H9 (cell line): ENCODE measurements around the gene RPL15. TPM values are rescaled to one million over a fixed set of nuclear protein-coding genes. Genes with fewer than 3 reads are reported as not detected.

Source experiments
- DNase-seq: peaks from one replicate; pipeline ENCODE4 v3.0.0-alpha.2; 2017
- H2AFZ ChIP-seq: one replicate; pipeline ENCODE4 v1.6.1; 2013; ENCODE audit warnings: mild to moderate bottlenecking, low read length, control low read depth, moderate library complexity
- H2AK5ac ChIP-seq: 2 replicates; pipeline ENCODE4 v1.6.1; 2013; ENCODE audit warnings: low read length, control low read depth, mixed read lengths; ENCODE audit not compliant: insufficient read length
- H2BK120ac ChIP-seq: one replicate; pipeline ENCODE4 v1.6.1; 2013; ENCODE audit warnings: low read depth, mild to moderate bottlenecking, low read length, control low read depth, inconsistent platforms; ENCODE audit not compliant: poor library complexity, severe bottlenecking
- H2BK12ac ChIP-seq: 2 replicates; pipeline ENCODE4 v1.6.1; 2013; ENCODE audit warnings: low read length, control low read depth, mixed read lengths, low read depth; ENCODE audit not compliant: insufficient read length
- H2BK15ac ChIP-seq: 2 replicates; pipeline ENCODE4 v1.6.1; 2013; ENCODE audit warnings: low read depth, low read length, control low read depth
- H2BK20ac ChIP-seq: one replicate; pipeline ENCODE4 v1.6.1; 2013; ENCODE audit warnings: low read depth, mild to moderate bottlenecking, low read length, control low read depth, inconsistent platforms; ENCODE audit not compliant: poor library complexity, severe bottlenecking
- H2BK5ac ChIP-seq: 2 replicates; pipeline ENCODE4 v1.6.1; 2013; ENCODE audit warnings: low read length, control low read depth, mixed read lengths; ENCODE audit not compliant: insufficient read length
- H3K14ac ChIP-seq: 2 replicates; pipeline ENCODE4 v1.6.1; 2013; ENCODE audit warnings: low read length, control low read depth; ENCODE audit not compliant: insufficient read depth
- H3K18ac ChIP-seq: 2 replicates; pipeline ENCODE4 v1.6.1; 2013; ENCODE audit warnings: low read depth, mild to moderate bottlenecking, mixed read lengths, low read length, control low read depth; ENCODE audit not compliant: insufficient read length
- H3K23ac ChIP-seq: 2 replicates; pipeline ENCODE4 v1.6.1; 2013; ENCODE audit warnings: low read length, control low read depth, mixed read lengths, low read depth; ENCODE audit not compliant: insufficient read length
- H3K23me2 ChIP-seq: 2 replicates; pipeline ENCODE4 v1.6.1; 2013; ENCODE audit warnings: low read depth, mild to moderate bottlenecking, mixed read lengths, low read length, control low read depth; ENCODE audit not compliant: insufficient read length, poor library complexity, severe bottlenecking
- H3K27ac ChIP-seq: 2 replicates; pipeline ENCODE4 v1.5.1; 2013; ENCODE audit warnings: low read length, control low read depth, mixed read lengths, low read depth; ENCODE audit not compliant: insufficient read length
- H3K27me3 ChIP-seq: 2 replicates; pipeline ENCODE4 v1.6.1; 2013; ENCODE audit warnings: low read length, control low read depth, inconsistent platforms; ENCODE audit not compliant: insufficient read depth
- H3K4ac ChIP-seq: 2 replicates; pipeline ENCODE4 v1.6.1; 2013; ENCODE audit warnings: low read depth, mild to moderate bottlenecking, control low read depth, inconsistent platforms, low read length, moderate library complexity
- H3K4me1 ChIP-seq: 2 replicates; pipeline ENCODE4 v1.6.1; 2013; ENCODE audit warnings: low read length, control low read depth, inconsistent platforms; ENCODE audit not compliant: insufficient read depth
- H3K4me2 ChIP-seq: 2 replicates; pipeline ENCODE4 v1.6.1; 2013; ENCODE audit warnings: low read length, control low read depth, mixed read lengths; ENCODE audit not compliant: insufficient read length, insufficient read depth
- H3K56ac ChIP-seq: 2 replicates; pipeline ENCODE4 v1.6.1; 2013; ENCODE audit warnings: low read depth, mild to moderate bottlenecking, mixed read lengths, low read length, control low read depth; ENCODE audit not compliant: insufficient read length
- H3K79me1 ChIP-seq: 2 replicates; pipeline ENCODE4 v1.6.1; 2013; ENCODE audit warnings: low read depth, mild to moderate bottlenecking, moderate library complexity, low read length, control low read depth, inconsistent platforms; ENCODE audit not compliant: insufficient read depth, poor library complexity, severe bottlenecking
- H3K79me2 ChIP-seq: 2 replicates; pipeline ENCODE4 v1.6.1; 2013; ENCODE audit warnings: low read length, control low read depth, inconsistent platforms; ENCODE audit not compliant: insufficient read depth
- H3K9ac ChIP-seq: 2 replicates; pipeline ENCODE4 v1.6.1; 2013; ENCODE audit warnings: low read length, control low read depth, mixed read lengths; ENCODE audit not compliant: insufficient read length; ENCODE audit errors: extremely low read depth
- H3K9me3 ChIP-seq: one replicate; pipeline ENCODE4 v1.6.1; 2013; ENCODE audit warnings: low read depth, low read length, inconsistent platforms; ENCODE audit not compliant: control insufficient read depth
- H3T11ph ChIP-seq: one replicate; pipeline ENCODE4 v1.6.1; 2013; ENCODE audit warnings: mild to moderate bottlenecking, low read length, control low read depth, inconsistent platforms
- H4K20me1 ChIP-seq: one replicate; pipeline ENCODE4 v1.6.1; 2013; ENCODE audit not compliant: control insufficient read depth, insufficient read length, insufficient read depth
- H4K5ac ChIP-seq: 2 replicates; pipeline ENCODE4 v1.6.1; 2013; ENCODE audit warnings: low read depth, mild to moderate bottlenecking, mixed read lengths, low read length, control low read depth; ENCODE audit not compliant: insufficient read length
- H4K8ac ChIP-seq: replicated peaks from 2 replicates; pipeline ENCODE4 v1.6.1; 2013; ENCODE audit warnings: low read length, control low read depth, mixed read lengths, low read depth; ENCODE audit not compliant: insufficient read length
- H4K91ac ChIP-seq: 2 replicates; pipeline ENCODE4 v1.6.1; 2013; ENCODE audit warnings: low read depth, mild to moderate bottlenecking, moderate library complexity, mixed read lengths, low read length, control low read depth; ENCODE audit not compliant: insufficient read length
- H3K27ac Mint-ChIP-seq, 3 experiments: 2 replicates in 2 of 3; 3 replicates in 1 of 3; pipeline ENCODE4 v1.8.0; 2020 to 2021; ENCODE audit warnings: mixed read lengths in 3 of 3, mild to moderate bottlenecking in 1 of 3, moderate library complexity in 1 of 3
- H3K27me3 Mint-ChIP-seq: 2 replicates; pipeline ENCODE4 v1.8.0; 2021; ENCODE audit warnings: low read depth, mild to moderate bottlenecking, moderate library complexity, mixed read lengths
- H3K36me3 Mint-ChIP-seq, 3 experiments: 2 replicates in 2 of 3; 3 replicates in 1 of 3; pipeline ENCODE4 v1.8.0; 2020 to 2021; ENCODE audit warnings: low read depth in 3 of 3, mixed read lengths in 3 of 3; ENCODE audit not compliant: insufficient read depth in 1 of 3
- H3K4me1 Mint-ChIP-seq, 2 experiments: 2 replicates each; pipeline ENCODE4 v1.8.0; 2020; ENCODE audit warnings: mixed read lengths in 2 of 2
- H3K4me3 Mint-ChIP-seq, 2 experiments: 2 replicates in 1 of 2; 3 replicates in 1 of 2; pipeline ENCODE4 v1.8.0; 2020 to 2021; ENCODE audit warnings: mild to moderate bottlenecking in 2 of 2, mixed read lengths in 2 of 2, moderate library complexity in 1 of 2
- H3K9me3 Mint-ChIP-seq, 2 experiments: 2 replicates in 1 of 2; 3 replicates in 1 of 2; pipeline ENCODE4 v1.8.0; 2020; ENCODE audit warnings: mild to moderate bottlenecking in 2 of 2, mixed read lengths in 2 of 2, moderate library complexity in 1 of 2
- CTCF ChIP-seq: fragments of 200-600 bp; sonication (generic); conservative IDR thresholded peaks from 3 replicates; pipeline ENCODE4 v1.8.0; 2021; ENCODE audit warnings: antibody characterized with exemption, mild to moderate bottlenecking
- WGBS: extraction: QIAGEN DNeasy Blood & Tissue Kit; methylation state at CpG from one replicate; pipeline ENCODE4 v1.1.7; 2013; ENCODE audit warnings: missing lambda C conversion rate, low lambda C conversion rate, mixed read lengths; ENCODE audit not compliant: insufficient read length; ENCODE audit errors: extremely low coverage; 5-methylcytosine and 5-hydroxymethylcytosine counted together
- total RNA-seq: library from RNA; stranded (reverse); gene quantifications from 2 replicates; pipeline ENCODE4 v1.2.1, GENCODE V29; 2021

RPL15 gene
- total RNA-seq, 1 experiment from 2014 or later = 2,794 TPM

- Histone ChIP-seq H4K8ac (no peak overlapping the region), H3K18ac (no peak overlapping the region), H2BK5ac (no peak overlapping the region), H2AK5ac (no peak overlapping the region), H3K56ac (no peak overlapping the region), H3K23ac (no peak overlapping the region), H3K4me2 (no peak overlapping the region), H3K79me2 (no peaks in the 10 kb centered on the region), H3K9me3 (no peaks in the 10 kb centered on the region), H4K91ac (no peak overlapping the region), H4K5ac (no peak overlapping the region), H3K79me1 (no peaks in the 10 kb centered on the region), H3K4me1 (peaks cover 10% of the 10 kb centered on the region; the same call in 1 of the 2 replicates), H2BK12ac (no peak overlapping the region), H2BK20ac (no peak overlapping the region), H3K9ac (no peak overlapping the region), H3K14ac (no peak overlapping the region), H2AFZ (no peak overlapping the region), H2BK120ac (no peak overlapping the region), H3K4ac (no peak overlapping the region), H3T11ph (no peak overlapping the region), H3K27ac (no peak overlapping the region), H3K27me3 (no peaks in the 10 kb centered on the region), H2BK15ac (no peak overlapping the region), H3K23me2 (peaks cover 11% of the 10 kb centered on the region), H4K20me1 (no peaks in the 10 kb centered on the region)
- TF ChIP-seq CTCF = no peak
- Mint-ChIP-seq H3K9me3 (peaks cover 0 to 2% of the 10 kb centered on the region in 2 experiments; a peak in 1 of 5 replicates), H3K36me3 (peaks cover 0 to 4% (median 3%) of the 10 kb centered on the region in 3 experiments; a peak in 3 of 7 replicates), H3K27me3 (peaks cover 23% of the 10 kb centered on the region), H3K27ac (no peak overlapping the region; a peak in 1 of 7 replicates), H3K4me3 (no peak overlapping the region), H3K4me1 (peaks cover 20 to 21% of the 10 kb centered on the region in 2 experiments)
- WGBS = no CpG with 5 or more reads among the region's 11 CpGs
- no peak for DNase-seq
Measured at GRCh38 chr3:23942546-23942945, 25.6 kb downstream of the RPL15 start.
